Astrocyte of the hippocampus (primary cell): Measurements from ENCODE around the gene S100PBP.
A peak's percentile ranks its signal among the peaks of the same experiment; 100 is the strongest.

Source experiments
- DNase-seq: peaks from one replicate; pipeline ENCODE4 v3.0.0; 2011; ENCODE audit warnings: low read depth, low spot score

S100PBP gene

GRCh38 chr1:32817159-32817814 lies at the start of gene S100PBP, which contains the start of gene YARS1:
Gene S100PBP, plus strand, starts transcription at chr1:32817653. Its CDS starts 8,447 bp downstream, at chr1:32826100.
Gene YARS1, minus strand, starts transcription at chr1:32817358. Its CDS starts 114 bp downstream, at chr1:32817244.
- DNase-seq, result peak; percentile 100

- no peak for DNase-seq
Measured at GRCh38 chr1:32768110-32768850, 49.2 kb upstream of the S100PBP start.

GRCh38 chr1:32769524-32770220 lies 47.8 kb upstream of the S100PBP start:
- no peak for DNase-seq

DNA sequence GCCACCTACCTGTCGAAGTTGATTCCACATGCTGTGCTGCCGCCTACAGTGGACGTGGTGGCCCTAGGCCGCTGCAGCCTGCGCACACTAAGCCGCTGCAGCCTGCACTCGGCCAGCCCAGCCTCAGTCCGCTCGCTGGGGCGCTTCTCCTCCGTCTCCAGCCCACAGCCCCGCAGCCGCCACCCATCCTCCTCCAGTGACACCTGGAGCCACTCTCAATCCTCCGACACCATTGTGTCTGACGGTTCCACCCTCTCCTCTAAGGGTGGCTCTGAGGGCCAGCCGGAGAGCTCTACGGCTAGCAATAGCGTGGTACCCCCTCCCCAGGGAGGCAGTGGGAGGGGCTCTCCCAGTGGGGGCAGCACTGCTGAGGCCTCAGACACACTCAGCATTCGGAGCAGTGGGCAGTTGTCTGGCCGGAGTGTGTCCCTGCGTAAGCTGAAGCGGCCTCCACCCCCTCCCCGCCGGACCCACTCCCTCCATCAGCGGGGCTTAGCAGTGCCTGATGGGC lies 47.2 kb upstream of the S100PBP start:
- no peak for DNase-seq

GRCh38 chr1:32770741-32771548 lies 46.5 kb upstream of the S100PBP start:
- no peak for DNase-seq

- DNase-seq, result no peak
Measured at GRCh38 chr1:32771561-32772280, 45.7 kb upstream of the S100PBP start.

GRCh38 chr1:32772281-32773017 lies 45.0 kb upstream of the S100PBP start:
- DNase-seq, result no peak

DNA sequence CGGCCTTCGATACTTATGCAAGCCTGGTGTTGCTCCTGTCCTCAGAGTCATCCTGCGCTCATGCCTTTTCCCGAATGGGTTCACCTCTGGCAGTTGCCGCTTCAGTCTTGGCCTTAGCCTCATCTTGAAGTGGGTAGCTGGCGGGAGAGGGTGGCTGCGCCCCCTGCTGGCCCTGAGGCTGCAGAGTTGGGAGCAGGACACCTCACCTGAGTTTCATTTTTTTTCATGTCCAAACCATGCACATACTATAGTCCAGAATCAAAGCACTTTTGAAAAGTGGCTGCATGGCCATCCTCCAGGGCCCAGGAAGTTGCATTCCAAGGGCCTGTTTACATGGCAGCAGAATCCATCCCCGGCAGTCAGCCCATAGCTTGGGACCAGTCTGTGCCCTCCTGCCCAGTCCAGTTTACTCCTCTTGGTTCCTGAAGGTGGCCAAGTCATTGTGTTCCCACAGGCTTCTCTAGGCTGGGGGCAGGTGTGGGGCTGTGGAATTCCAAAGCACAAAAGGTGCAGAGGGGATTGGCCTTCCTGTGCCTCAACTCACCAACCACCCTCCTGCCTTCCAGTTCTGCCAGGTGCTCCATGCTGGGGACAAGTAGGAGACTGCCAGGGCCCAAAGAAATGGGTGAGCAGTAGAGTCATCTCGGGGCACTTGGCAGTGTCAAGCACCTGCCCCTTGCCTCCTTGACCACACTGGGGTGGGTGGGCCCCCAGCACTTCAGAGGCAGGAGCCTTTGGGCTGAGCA lies 44.3 kb upstream of the S100PBP start:
- peak; percentile 89 for DNase-seq

GRCh38 chr1:32773764-32774463 lies 43.5 kb upstream of the S100PBP start:
- DNase-seq, result no peak

- no peak for DNase-seq
Measured at GRCh38 chr1:32774464-32774808, 43.0 kb upstream of the S100PBP start.

DNA sequence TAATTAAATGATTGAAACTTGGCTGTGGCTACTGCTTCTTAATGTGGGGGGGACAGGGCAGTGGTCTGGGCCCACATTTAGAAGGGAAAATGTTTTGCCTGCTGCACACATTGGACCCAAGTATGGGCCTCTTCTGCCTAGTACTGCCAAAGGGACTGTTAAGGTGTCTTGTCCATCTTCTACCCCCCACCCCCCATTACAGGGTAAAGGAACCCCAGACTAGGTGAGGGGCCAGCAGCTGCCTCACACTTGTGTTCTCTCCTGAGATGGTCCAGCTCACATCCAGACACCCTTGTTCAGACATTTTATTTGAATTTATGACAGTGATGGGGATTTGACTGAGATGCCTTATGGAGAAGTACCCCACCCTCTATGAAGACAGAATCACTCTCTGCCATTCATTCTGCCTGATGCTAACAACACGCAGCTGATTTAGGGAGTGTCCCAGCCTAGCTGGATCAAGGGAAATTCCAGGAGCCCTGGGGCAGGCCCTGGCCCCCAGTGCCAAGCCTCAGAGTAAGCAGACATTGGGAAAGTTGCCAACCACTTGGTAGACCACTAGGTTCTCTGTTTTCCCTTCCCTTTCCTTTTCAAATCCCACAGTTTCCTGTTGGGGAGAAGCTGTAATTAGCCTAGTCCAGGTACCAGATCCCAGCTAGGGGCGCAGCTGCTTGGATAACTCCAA lies 42.4 kb upstream of the S100PBP start:
- peak; percentile 93 for DNase-seq

DNA sequence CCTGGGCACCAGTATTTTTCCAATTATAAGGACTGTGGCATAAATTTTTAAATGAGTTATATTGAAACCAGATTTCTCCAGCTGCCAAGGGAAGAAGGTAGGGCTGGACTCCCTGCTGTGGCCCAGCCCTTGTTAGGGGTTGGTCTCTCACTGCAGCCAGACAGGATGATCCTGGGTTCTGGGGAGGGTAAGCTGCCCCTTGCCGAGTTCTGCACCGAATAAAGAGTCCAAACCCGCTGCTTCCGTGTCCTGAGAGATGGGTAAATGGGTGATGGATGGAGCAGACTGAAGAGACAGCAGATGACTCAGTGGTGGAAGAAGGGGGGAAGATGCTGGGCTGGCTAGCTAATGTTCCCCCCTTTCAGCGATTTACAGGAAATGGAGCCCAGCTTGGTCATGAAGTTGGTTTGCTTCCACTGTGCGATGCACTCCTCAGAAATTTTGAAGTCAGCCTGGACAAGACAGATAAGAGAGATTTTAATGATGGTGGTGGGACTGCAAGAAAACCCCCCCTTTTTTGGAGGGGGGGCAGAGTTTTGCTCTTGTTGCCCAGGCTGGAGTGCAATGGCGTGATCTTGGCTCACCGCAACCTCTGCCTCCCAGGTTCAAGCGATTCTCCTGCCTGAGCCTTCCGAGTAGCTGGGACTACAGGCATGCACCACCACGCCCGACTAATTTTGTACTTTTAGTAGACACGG lies 41.7 kb upstream of the S100PBP start:
- DNase-seq, result no peak

- DNase-seq, result no peak
Measured at GRCh38 chr1:32779242-32779641, 38.2 kb upstream of the S100PBP start.

DNA sequence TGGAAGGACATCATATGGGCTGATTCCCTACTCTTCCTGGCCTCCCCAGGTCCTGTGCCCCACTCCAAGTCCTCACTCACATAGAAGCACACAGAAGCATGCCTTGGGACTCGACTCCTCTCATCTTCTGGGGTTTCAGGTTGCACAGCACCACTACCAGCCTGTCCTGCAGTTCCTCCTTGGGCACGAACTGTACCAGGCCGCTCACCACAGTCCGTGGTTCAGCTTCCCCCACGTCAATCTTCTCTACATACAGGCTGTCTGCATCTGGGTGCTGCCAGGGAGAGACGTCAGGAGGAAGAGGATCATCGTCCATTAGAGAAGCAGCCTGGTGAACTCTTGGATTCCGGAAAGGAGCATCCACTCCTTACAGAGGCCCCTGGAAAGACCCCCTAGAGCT lies 37.4 kb upstream of the S100PBP start:
- DNase-seq, result no peak

- DNase-seq, result no peak
Measured at GRCh38 chr1:32780628-32781234, 36.7 kb upstream of the S100PBP start.

DNA sequence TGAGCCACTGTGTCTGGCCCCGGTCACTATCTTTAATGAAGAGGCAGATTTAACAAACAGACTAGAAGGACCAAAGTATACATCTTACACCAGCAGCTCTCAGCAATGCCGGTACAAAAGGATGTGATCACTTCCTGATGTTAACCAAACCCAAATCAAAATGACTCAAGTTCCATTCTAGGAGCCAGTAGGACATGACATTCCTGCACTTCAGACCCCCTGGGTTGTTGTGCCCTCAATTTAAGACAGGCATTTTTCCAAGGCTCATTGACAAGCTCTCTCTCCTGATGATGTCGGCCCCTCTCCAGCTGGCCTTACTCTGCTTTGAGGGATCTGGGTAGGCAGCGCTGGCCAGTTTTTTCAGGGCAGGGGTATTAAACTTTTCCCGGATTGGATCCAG lies 35.4 kb upstream of the S100PBP start:
- peak; percentile 66 for DNase-seq

GRCh38 chr1:32783851-32784250 lies 33.6 kb upstream of the S100PBP start:
- DNase-seq, result no peak
